A549 (cell line): ENCODE results near the gene RNF152.
"Not testable (repeated sequence)": the region's sequence is repeated elsewhere in the genome, so short reads cannot be mapped to it uniquely, and the experiment has no call there.

Source experiments
- CTCF ChIP-seq: fragments of >200 bp; sonication (Bioruptor Twin); formaldehyde crosslinking; IDR thresholded peaks from 3 replicates; pipeline ENCODE4 v1.5.1; 2016
- REST ChIP-seq: fragments of 200-600 bp; sonication (generic); IDR thresholded peaks from 2 replicates; pipeline ENCODE4 v1.6.1; 2016; ENCODE audit warnings: antibody characterized with exemption, mild to moderate bottlenecking, moderate library complexity

GRCh38 chr18:61787011-61787670, 105.7 kb downstream of the RNF152 start:
- TF ChIP-seq CTCF, REST: not testable (repeated sequence)
